NK-92 (cell line): ENCODE measurements around the gene TRIM47.

Source experiments
- DNase-seq: peaks from one replicate; lab custom pipeline; 2025; ENCODE audit not compliant: unreplicated experiment; lab: John Stamatoyannopoulos, UW

Gene TRIM47

GRCh38 chr17:75909051-75909811 lies 30.9 kb upstream of the TRIM47 start:
- DNase-seq, result no peak

GRCh38 chr17:75908201-75908600 lies 29.8 kb upstream of the TRIM47 start:
- DNase-seq, result no peak

- no peak for DNase-seq
These were observed 27.9 kb upstream of the TRIM47 start for GRCh38 chr17:75906143-75906884.

- DNase-seq, result peak; percentile 40
These were observed 26.6 kb upstream of the TRIM47 start, which contains the start of gene MRPL38 for GRCh38 chr17:75904749-75905521. MRPL38 (minus strand) TSS chr17:75904884; CDS start chr17:75904875, 9 bp downstream.

GRCh38 chr17:75902406-75902805 lies 24.0 kb upstream of the TRIM47 start:
- no peak for DNase-seq

GRCh38 chr17:75901727-75902126 lies 23.3 kb upstream of the TRIM47 start:
- DNase-seq, result no peak

GRCh38 chr17:75900691-75901533 lies 22.5 kb upstream of the TRIM47 start:
- DNase-seq, result no peak

GRCh38 chr17:75899767-75900468 lies 21.5 kb upstream of the TRIM47 start:
- DNase-seq, result no peak

GRCh38 chr17:75899353-75899752 lies 21.0 kb upstream of the TRIM47 start:
- DNase-seq, result no peak

GRCh38 chr17:75898791-75899190 lies 20.4 kb upstream of the TRIM47 start:
- no peak for DNase-seq

GRCh38 chr17:75898065-75898464 lies 19.7 kb upstream of the TRIM47 start:
- no peak for DNase-seq

GRCh38 chr17:75897160-75898019 lies 19.0 kb upstream of the TRIM47 start:
- DNase-seq, result no peak

- DNase-seq, result no peak
These were observed 18.2 kb upstream of the TRIM47 start, which contains the start of gene TRIM65 for GRCh38 chr17:75896415-75897159. TRIM65 (minus strand) TSS chr17:75896951; CDS start chr17:75896937, 14 bp downstream.

GRCh38 chr17:75895370-75896155 lies 17.2 kb upstream of the TRIM47 start:
- DNase-seq, result no peak

GRCh38 chr17:75894049-75894733 lies 15.8 kb upstream of the TRIM47 start:
- no peak for DNase-seq

- DNase-seq, result no peak
These were observed 15.1 kb upstream of the TRIM47 start for GRCh38 chr17:75893305-75894048.
